Stimulated activated CD8-positive, alpha-beta memory T cell treated with anti-CD3 and anti-CD28 coated beads, Interleukin-7, amount 100 ng/mL, for 4 hours (primary cell): ENCODE results near the gene SMIM45.
A peak's percentile ranks its signal among the peaks of the same experiment; 100 is the strongest.

Source experiments
- DNase-seq, 2 donors: peaks; one replicate each; pipeline ENCODE4 v3.0.0-alpha.2; 2020; ENCODE audit warnings: low read depth in 2 of 2

Gene SMIM45

GRCh38 chr22:41951898-41952474, at the start of gene SMIM45:
Gene SMIM45, plus strand, starts transcription at chr22:41952150.
- DNase-seq = no peak

- no peak for DNase-seq
Measured at GRCh38 chr22:41902932-41903421, 49.0 kb upstream of the SMIM45 start.

- DNase-seq = no peak
Measured at GRCh38 chr22:41904450-41905410, 47.2 kb upstream of the SMIM45 start.

GRCh38 chr22:41905411-41906202, 46.3 kb upstream of the SMIM45 start:
- no peak for DNase-seq

GRCh38 chr22:41906822-41907221, 45.1 kb upstream of the SMIM45 start:
- no peak for DNase-seq

- no peak for DNase-seq
Measured at GRCh38 chr22:41907436-41908401, 44.2 kb upstream of the SMIM45 start.

GRCh38 chr22:41908411-41909309, 43.3 kb upstream of the SMIM45 start:
- no peak for DNase-seq

GRCh38 chr22:41909310-41910049, 42.5 kb upstream of the SMIM45 start:
- DNase-seq = no peak

- no peak for DNase-seq
Measured at GRCh38 chr22:41910050-41911000, 41.6 kb upstream of the SMIM45 start.

GRCh38 chr22:41911001-41911611, 40.8 kb upstream of the SMIM45 start:
- no peak for DNase-seq

GRCh38 chr22:41912338-41913039, 39.5 kb upstream of the SMIM45 start:
- no peak for DNase-seq

GRCh38 chr22:41913040-41913719, 38.8 kb upstream of the SMIM45 start:
- DNase-seq = no peak

- no peak for DNase-seq
Measured at GRCh38 chr22:41913842-41914534, 38.0 kb upstream of the SMIM45 start.

- DNase-seq = no peak
Measured at GRCh38 chr22:41914611-41915034, 37.3 kb upstream of the SMIM45 start.

GRCh38 chr22:41915035-41915785, 36.7 kb upstream of the SMIM45 start, which contains the start of gene SHISA8:
Gene SHISA8, minus strand, starts transcription at chr22:41915074. Its CDS starts 407 bp downstream, at chr22:41914667.
- DNase-seq = peak in 1 of 2 donors; percentile 55
